SK-N-SH (cell line): ENCODE results near the gene ENTPD8. TPM values are rescaled to one million over a fixed set of nuclear protein-coding genes. Genes with fewer than 3 reads are reported as not detected.

Source experiments
- CTCF ChIA-PET: fragments of 300-600, 350-600 bp; formaldehyde crosslinking; extraction: SDS; loops from one replicate; lab custom pipeline; 2021; lab: Yijun Ruan, JAX
- POLR2A ChIA-PET: fragments of 350-600 bp; sonication (Branson Sonifier 250); formaldehyde crosslinking; extraction: SDS; loops from one replicate; lab custom pipeline; 2020; ENCODE audit warnings: antibody characterized with exemption, inconsistent platforms; lab: Yijun Ruan, JAX
- DNase-seq: peaks from one replicate; pipeline ENCODE4 v3.0.0; 2012
- H2AFZ ChIP-seq: fragments of 200-600 bp; sonication (generic); 2 replicates; pipeline ENCODE4 v1.8.1; 2016; ENCODE audit warnings: antibody characterized with exemption, mild to moderate bottlenecking, low read depth
- H3F3A ChIP-seq: fragments of 200-600 bp; sonication (generic); replicated peaks from 2 replicates; pipeline ENCODE3; 2016; ENCODE audit warnings: antibody characterized with exemption, mild to moderate bottlenecking; ENCODE audit not compliant: insufficient read depth
- H3K27ac ChIP-seq, 2 experiments: fragments of 200-500 bp in 1 of 2; fragments of 200-600 bp in 1 of 2; sonication (Bioruptor generic) in 1 of 2; sonication (generic), shearing (Covaris generic) in 1 of 2; 2 replicates each; pipeline versions ENCODE4 v1.5.1 to v1.6.1; 2014 to 2016; ENCODE audit warnings: low read depth in 2 of 2, inconsistent platforms in 1 of 2, low read length in 1 of 2, mild to moderate bottlenecking in 1 of 2, mixed read lengths in 1 of 2
- H3K27me3 ChIP-seq: fragments of 200-600 bp; sonication (generic), shearing (Covaris generic); 2 replicates; pipeline ENCODE4 v1.6.1; 2016; ENCODE audit warnings: mixed run types; ENCODE audit not compliant: insufficient read depth
- H3K36me3 ChIP-seq, 2 experiments: fragments of 200-500 bp in 1 of 2; fragments of 200-600 bp in 1 of 2; sonication (Bioruptor generic) in 1 of 2; sonication (generic) in 1 of 2; replicated peaks in 1 of 2; 2 replicates each; pipeline versions ENCODE3 to v1.5.1; 2014 to 2016; ENCODE audit warnings: low read length in 1 of 2, mild to moderate bottlenecking in 1 of 2; ENCODE audit not compliant: insufficient read depth in 2 of 2, control insufficient read depth in 1 of 2
- H3K4me1 ChIP-seq, 2 experiments: fragments of 200-500 bp in 1 of 2; fragments of 200-600 bp in 1 of 2; sonication (Bioruptor generic) in 1 of 2; sonication (generic), shearing (Covaris generic) in 1 of 2; 2 replicates each; pipeline versions ENCODE4 v1.5.1 to v1.6.1; 2014 to 2016; ENCODE audit warnings: low read depth in 1 of 2, low read length in 1 of 2, mixed run types in 1 of 2; ENCODE audit not compliant: insufficient read depth in 2 of 2, control insufficient read depth in 1 of 2
- H3K4me2 ChIP-seq: fragments of 200-600 bp; sonication (generic), shearing (Covaris generic); 2 replicates; pipeline ENCODE4 v1.6.1; 2017; ENCODE audit warnings: mixed run types
- H3K4me3 ChIP-seq, 2 experiments: fragments of 200-500 bp in 1 of 2; fragments of 200-600 bp in 1 of 2; sonication (Bioruptor generic) in 1 of 2; sonication (generic), shearing (Covaris generic) in 1 of 2; 2 replicates each; pipeline versions ENCODE4 v1.5.1 to v1.8.1; 2014 to 2016; ENCODE audit warnings: low read depth in 2 of 2, inconsistent platforms in 1 of 2, low read length in 1 of 2, mild to moderate bottlenecking in 1 of 2, mixed read lengths in 1 of 2, moderate library complexity in 1 of 2
- H3K79me2 ChIP-seq: fragments of 200-600 bp; sonication (generic); 2 replicates; pipeline ENCODE4 v1.8.1; 2017; ENCODE audit warnings: mild to moderate bottlenecking; ENCODE audit not compliant: insufficient read depth
- H3K9ac ChIP-seq: fragments of 200-600 bp; sonication (generic); 2 replicates; pipeline ENCODE4 v1.6.1; 2017; ENCODE audit warnings: mixed run types
- H3K9me2 ChIP-seq: fragments of 200-600 bp; sonication (generic); 2 replicates; pipeline ENCODE4 v1.6.1; 2017; ENCODE audit warnings: mixed run types
- H3K9me3 ChIP-seq: fragments of 200-600 bp; sonication (generic); 2 replicates; pipeline ENCODE4 v1.6.1; 2017; ENCODE audit warnings: mixed run types, mild to moderate bottlenecking, moderate library complexity
- H4K20me1 ChIP-seq: fragments of 200-600 bp; sonication (generic); 2 replicates; pipeline ENCODE4 v1.6.1; 2017; ENCODE audit warnings: mild to moderate bottlenecking, mixed run types; ENCODE audit not compliant: insufficient read depth
- CHD2 ChIP-seq: fragments of 150-350 bp; IDR thresholded peaks from 2 replicates; pipeline ENCODE4 v1.6.1; 2018; ENCODE audit warnings: low read length; ENCODE audit not compliant: partially characterized antibody
- EP300 ChIP-seq, 2 experiments: IDR thresholded peaks; 2 replicates each; pipeline versions ENCODE4 v1.4.0 to v1.6.1; 2012; ENCODE audit warnings: borderline replicate concordance in 1 of 2, low read depth in 1 of 2, low read length in 1 of 2
- EZH2phosphoT487 ChIP-seq: fragments of 200-600 bp; sonication (generic); IDR thresholded peaks from 2 replicates; pipeline ENCODE4 v1.6.1; 2017; ENCODE audit warnings: low read depth, mixed run types, mild to moderate bottlenecking, antibody characterized with exemption, moderate library complexity, borderline replicate concordance
- FOXJ3 ChIP-seq: sonication (generic); formaldehyde crosslinking; IDR thresholded peaks from 2 replicates; pipeline ENCODE4 v1.5.1; 2020; ENCODE audit warnings: mild to moderate bottlenecking, missing genetic modification reagents
- FOXM1 ChIP-seq: IDR thresholded peaks from 2 replicates; pipeline ENCODE4 v1.4.0; 2012; ENCODE audit warnings: low read depth, mild to moderate bottlenecking
- GATA2 ChIP-seq: sonication (generic); formaldehyde crosslinking; IDR thresholded peaks from 2 replicates; pipeline ENCODE4 v1.5.0; 2020; ENCODE audit warnings: mild to moderate bottlenecking, missing genetic modification reagents
- IRF3 ChIP-seq: fragments of 150-350 bp; IDR thresholded peaks from 2 replicates; pipeline ENCODE4 v1.6.1; 2016; ENCODE audit warnings: mild to moderate bottlenecking, low read depth, low read length
- MAX ChIP-seq: IDR thresholded peaks from 2 replicates; pipeline ENCODE4 v1.4.0; 2012; ENCODE audit warnings: low read depth
- NRF1 ChIP-seq: IDR thresholded peaks from 2 replicates; pipeline ENCODE4 v1.6.1; 2012; ENCODE audit warnings: low read depth, mild to moderate bottlenecking, low read length
- POLR2AphosphoS5 ChIP-seq: IDR thresholded peaks from 2 replicates; pipeline ENCODE4 v1.6.1; 2012; ENCODE audit warnings: low read depth, low read length
- RCOR1 ChIP-seq: fragments of 150-350 bp; IDR thresholded peaks from 2 replicates; pipeline ENCODE4 v1.6.1; 2017; ENCODE audit warnings: antibody characterized with exemption, low read length
- SIN3A ChIP-seq: IDR thresholded peaks from 2 replicates; pipeline ENCODE4 v1.6.1; 2012; ENCODE audit warnings: low read depth, mild to moderate bottlenecking, low read length, moderate library complexity, borderline replicate concordance
- USF1 ChIP-seq: IDR thresholded peaks from 2 replicates; pipeline ENCODE4 v1.4.0; 2012; ENCODE audit warnings: low read depth, borderline replicate concordance
- WGBS: methylation state at CpG from one replicate; pipeline ENCODE4 v1.1.6; 2017; ENCODE audit warnings: low lambda C conversion rate; 5-methylcytosine and 5-hydroxymethylcytosine counted together
- polyA plus RNA-seq, 3 experiments: library from polyadenylated mRNA; depleted of rRNA; stranded (reverse); fragments of >200 nt; gene quantifications; 2 replicates each; pipeline ENCODE4 v1.2.3, GENCODE V29; 2012
- TF ChIP-seq, protein P1 (sequence below): IDR thresholded peaks from 2 replicates; pipeline ENCODE4 v1.6.1; 2012; ENCODE audit warnings: mild to moderate bottlenecking, low read depth, low read length, moderate library complexity
- TF ChIP-seq, protein P2 (sequence below): IDR thresholded peaks from 2 replicates; pipeline ENCODE4; 2012

ENTPD8 gene
- polyA plus RNA-seq, 1 of the 3 experiments (the other 2 are of a cell fraction) = 0.30 TPM

GRCh38 chr9:137394866-137395665 lies 46.1 kb downstream of the ENTPD8 start:
- Histone ChIP-seq H3F3A (no peaks in the 10 kb centered on the region), H3K9me2 (no peaks in the 10 kb centered on the region), H3K36me3 (no peaks in the 10 kb centered on the region), H3K27ac (no peak overlapping the region), H3K27me3 (no peaks in the 10 kb centered on the region), H3K4me3 (no peak overlapping the region), H3K4me2 (no peak overlapping the region), H3K9me3 (no peaks in the 10 kb centered on the region), H3K79me2 (no peaks in the 10 kb centered on the region), H3K4me1 (no peaks in the 10 kb centered on the region), H4K20me1 (no peaks in the 10 kb centered on the region), H3K9ac (no peak overlapping the region), H2AFZ (no peak overlapping the region)
- 91% methylated on average over 11 of the region's 36 CpGs for WGBS
- DNase-seq = no peak
- TF ChIP-seq IRF3 (no peak), GATA2 (CRISPR knock-in tag) (no peak), FOXJ3 (no peak), RCOR1 (no peak), EZH2phosphoT487 (no peak), EP300 (IDR thresholded peaks at IDR 0.05; ENCODE audit: borderline replicate concordance in 1 of 2, low read depth in 1 of 2, low read length in 1 of 2) (no peak), SIN3A (no peak), MAX (no peak), NRF1 (no peak), USF1 (no peak), CHD2 (no peak), FOXM1 (no peak), POLR2AphosphoS5 (no peak)
- TF ChIP-seq, protein P1, sequence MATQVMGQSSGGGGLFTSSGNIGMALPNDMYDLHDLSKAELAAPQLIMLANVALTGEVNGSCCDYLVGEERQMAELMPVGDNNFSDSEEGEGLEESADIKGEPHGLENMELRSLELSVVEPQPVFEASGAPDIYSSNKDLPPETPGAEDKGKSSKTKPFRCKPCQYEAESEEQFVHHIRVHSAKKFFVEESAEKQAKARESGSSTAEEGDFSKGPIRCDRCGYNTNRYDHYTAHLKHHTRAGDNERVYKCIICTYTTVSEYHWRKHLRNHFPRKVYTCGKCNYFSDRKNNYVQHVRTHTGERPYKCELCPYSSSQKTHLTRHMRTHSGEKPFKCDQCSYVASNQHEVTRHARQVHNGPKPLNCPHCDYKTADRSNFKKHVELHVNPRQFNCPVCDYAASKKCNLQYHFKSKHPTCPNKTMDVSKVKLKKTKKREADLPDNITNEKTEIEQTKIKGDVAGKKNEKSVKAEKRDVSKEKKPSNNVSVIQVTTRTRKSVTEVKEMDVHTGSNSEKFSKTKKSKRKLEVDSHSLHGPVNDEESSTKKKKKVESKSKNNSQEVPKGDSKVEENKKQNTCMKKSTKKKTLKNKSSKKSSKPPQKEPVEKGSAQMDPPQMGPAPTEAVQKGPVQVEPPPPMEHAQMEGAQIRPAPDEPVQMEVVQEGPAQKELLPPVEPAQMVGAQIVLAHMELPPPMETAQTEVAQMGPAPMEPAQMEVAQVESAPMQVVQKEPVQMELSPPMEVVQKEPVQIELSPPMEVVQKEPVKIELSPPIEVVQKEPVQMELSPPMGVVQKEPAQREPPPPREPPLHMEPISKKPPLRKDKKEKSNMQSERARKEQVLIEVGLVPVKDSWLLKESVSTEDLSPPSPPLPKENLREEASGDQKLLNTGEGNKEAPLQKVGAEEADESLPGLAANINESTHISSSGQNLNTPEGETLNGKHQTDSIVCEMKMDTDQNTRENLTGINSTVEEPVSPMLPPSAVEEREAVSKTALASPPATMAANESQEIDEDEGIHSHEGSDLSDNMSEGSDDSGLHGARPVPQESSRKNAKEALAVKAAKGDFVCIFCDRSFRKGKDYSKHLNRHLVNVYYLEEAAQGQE = no peak
- TF ChIP-seq, protein P2, sequence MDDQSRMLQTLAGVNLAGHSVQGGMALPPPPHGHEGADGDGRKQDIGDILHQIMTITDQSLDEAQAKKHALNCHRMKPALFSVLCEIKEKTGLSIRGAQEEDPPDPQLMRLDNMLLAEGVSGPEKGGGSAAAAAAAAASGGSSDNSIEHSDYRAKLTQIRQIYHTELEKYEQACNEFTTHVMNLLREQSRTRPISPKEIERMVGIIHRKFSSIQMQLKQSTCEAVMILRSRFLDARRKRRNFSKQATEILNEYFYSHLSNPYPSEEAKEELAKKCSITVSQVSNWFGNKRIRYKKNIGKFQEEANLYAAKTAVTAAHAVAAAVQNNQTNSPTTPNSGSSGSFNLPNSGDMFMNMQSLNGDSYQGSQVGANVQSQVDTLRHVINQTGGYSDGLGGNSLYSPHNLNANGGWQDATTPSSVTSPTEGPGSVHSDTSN = no peak
- POLR2A ChIA-PET = interaction anchor here (1.1 kb wide), 1 partner anchor 93 kb away, joined by 4 read pairs; the partner anchor contains the start of gene NRARP
- CTCF ChIA-PET = interaction anchor here (2.1 kb wide), 1 partner anchor 93 kb away, joined by 6 read pairs; the partner anchor contains the start of gene NRARP
